T-helper 1 cell treated with Interleukin-12 subunit alpha and Interleukin-12 subunit beta and Interleukin-4 antibody, amounts not matched to agents 30 μg/mL and 1 μg/mL, for 36 hours (primary cell): ENCODE measurements around the gene EDNRA.
"Not testable (repeated sequence)": the region's sequence is repeated elsewhere in the genome, so short reads cannot be mapped to it uniquely, and the experiment has no call there.

ENCODE experiments used
- H3K27ac Mint-ChIP-seq: one replicate; pipeline ENCODE4 v1.8.0; 2021; ENCODE audit warnings: mild to moderate bottlenecking, mixed read lengths
- H3K27me3 Mint-ChIP-seq: one replicate; pipeline ENCODE4 v1.8.0; 2021; ENCODE audit warnings: low read depth, mixed read lengths
- H3K36me3 Mint-ChIP-seq: one replicate; pipeline ENCODE4 v1.8.0; 2021; ENCODE audit warnings: low read depth, mixed read lengths
- H3K4me1 Mint-ChIP-seq: one replicate; pipeline ENCODE4 v1.8.0; 2021; ENCODE audit warnings: low read depth, mixed read lengths
- H3K4me3 Mint-ChIP-seq: one replicate; pipeline ENCODE4 v1.8.0; 2021; ENCODE audit warnings: mild to moderate bottlenecking, moderate library complexity, mixed read lengths
- H3K9me3 Mint-ChIP-seq: one replicate; pipeline ENCODE4 v1.8.0; 2021; ENCODE audit warnings: mixed read lengths

EDNRA gene

DNA sequence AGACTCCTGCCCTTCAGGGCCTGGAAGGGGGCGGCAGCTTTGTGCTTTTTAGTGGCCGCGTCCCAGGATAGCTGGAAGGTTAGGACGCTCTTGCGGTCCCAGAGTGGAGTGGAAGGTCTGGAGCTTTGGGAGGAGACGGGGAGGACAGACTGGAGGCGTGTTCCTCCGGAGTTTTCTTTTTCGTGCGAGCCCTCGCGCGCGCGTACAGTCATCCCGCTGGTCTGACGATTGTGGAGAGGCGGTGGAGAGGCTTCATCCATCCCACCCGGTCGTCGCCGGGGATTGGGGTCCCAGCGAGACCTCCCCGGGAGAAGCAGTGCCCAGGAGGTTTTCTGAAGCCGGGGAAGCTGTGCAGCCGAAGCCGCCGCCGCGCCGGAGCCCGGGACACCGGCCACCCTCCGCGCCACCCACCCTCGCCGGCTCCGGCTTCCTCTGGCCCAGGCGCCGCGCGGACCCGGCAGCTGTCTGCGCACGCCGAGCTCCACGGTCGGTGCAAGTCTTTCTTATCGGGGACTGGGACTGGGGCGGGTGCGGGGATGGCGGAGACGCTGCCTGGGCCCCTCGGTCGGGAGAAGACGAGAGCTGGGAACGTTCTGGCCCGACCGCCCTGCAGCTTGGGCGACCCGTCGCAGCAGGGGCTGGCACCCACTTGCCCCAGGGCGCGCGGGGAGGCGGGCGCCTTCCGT, at the start of gene EDNRA:
Gene EDNRA, plus strand, starts transcription at position 207 of the 686 bp plus-strand sequence. CDS start 4,585 bp downstream, outside the sequence.
- Mint-ChIP-seq H3K27ac (no peak within 1 kb of the TSS), H3K4me3 (no peak within 1 kb of the TSS), H3K36me3 (no peaks in the 10 kb centered on the region), H3K4me1 (no peaks in the 10 kb centered on the region), H3K27me3 (peaks cover 17% of the 10 kb centered on the region), H3K9me3 (no peaks in the 10 kb centered on the region)

DNA sequence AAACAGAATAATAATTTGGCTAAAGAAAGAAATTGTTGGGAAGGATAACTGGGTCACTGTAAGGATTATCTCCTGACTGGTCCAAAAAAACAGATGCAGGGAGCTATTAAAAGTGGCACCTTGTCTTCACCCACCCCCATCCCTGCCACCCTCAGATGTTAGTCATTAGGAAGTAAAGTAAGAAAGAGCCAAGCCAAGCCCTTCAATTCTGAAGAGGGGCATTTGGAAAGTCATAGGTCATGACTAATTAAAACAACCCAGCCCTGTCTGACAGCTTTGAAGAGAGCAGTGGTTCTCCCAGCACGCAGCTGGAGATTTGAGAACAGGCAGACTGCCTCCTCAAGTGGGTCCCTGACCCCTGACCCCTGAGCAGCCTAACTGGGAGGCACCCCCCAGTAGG, 46.5 kb upstream of the EDNRA start:
- H3K27me3 Mint-ChIP-seq, H3K27ac Mint-ChIP-seq, H3K36me3 Mint-ChIP-seq, H3K9me3 Mint-ChIP-seq, H3K4me3 Mint-ChIP-seq, H3K4me1 Mint-ChIP-seq: not testable (repeated sequence)

DNA sequence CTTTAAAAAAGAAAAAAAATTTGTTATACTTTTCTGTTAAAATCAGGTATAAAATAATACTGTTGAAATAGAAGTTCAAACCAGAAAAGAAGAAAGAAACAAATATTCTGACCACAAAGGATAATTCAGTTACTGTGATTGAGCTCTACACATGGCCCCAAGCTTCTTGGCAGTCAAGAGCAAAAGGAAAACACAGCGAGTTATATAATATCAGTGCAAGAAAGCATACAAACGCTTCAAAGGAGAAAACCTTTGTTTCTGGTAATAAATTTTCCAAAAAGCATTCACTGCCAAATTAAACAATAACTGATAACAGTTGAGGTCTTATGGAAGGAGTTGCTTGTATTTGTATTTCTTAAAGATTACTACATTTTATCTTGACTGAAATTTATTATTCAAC, 40.5 kb upstream of the EDNRA start:
- H3K4me3 Mint-ChIP-seq, result no peak overlapping the region

DNA sequence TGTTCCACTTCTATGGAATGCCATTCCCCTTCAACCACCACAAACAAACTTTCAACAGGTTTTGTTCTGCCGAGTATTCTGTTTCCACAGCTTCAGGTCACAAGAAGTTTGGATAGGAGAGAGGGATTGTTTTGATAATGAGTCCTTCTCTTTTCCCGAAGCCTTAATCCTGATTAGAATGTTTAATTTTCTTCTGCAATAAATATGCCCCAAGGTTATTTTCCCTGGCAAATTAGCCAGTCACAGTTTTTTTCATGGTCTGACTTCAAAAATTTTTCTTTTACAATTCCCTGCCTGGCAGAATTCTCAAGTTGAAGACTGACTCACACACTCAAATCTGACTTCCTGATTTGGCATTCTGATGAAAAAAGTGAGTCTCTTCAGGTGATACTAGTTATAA, 33.1 kb upstream of the EDNRA start:
- Mint-ChIP-seq H3K9me3 (no peaks in the 10 kb centered on the region), H3K4me1 (no peaks in the 10 kb centered on the region), H3K27ac (no peak overlapping the region), H3K27me3 (no peaks in the 10 kb centered on the region), H3K36me3 (no peaks in the 10 kb centered on the region), H3K4me3 (no peak overlapping the region)

More for the DNA sequence above, 40.5 kb upstream of the EDNRA start:
- no peak overlapping the region for H3K27ac Mint-ChIP-seq
- H3K4me1 Mint-ChIP-seq, result no peaks in the 10 kb centered on the region
- no peaks in the 10 kb centered on the region for H3K9me3 Mint-ChIP-seq
- no peaks in the 10 kb centered on the region for H3K27me3 Mint-ChIP-seq
- no peaks in the 10 kb centered on the region for H3K36me3 Mint-ChIP-seq

DNA sequence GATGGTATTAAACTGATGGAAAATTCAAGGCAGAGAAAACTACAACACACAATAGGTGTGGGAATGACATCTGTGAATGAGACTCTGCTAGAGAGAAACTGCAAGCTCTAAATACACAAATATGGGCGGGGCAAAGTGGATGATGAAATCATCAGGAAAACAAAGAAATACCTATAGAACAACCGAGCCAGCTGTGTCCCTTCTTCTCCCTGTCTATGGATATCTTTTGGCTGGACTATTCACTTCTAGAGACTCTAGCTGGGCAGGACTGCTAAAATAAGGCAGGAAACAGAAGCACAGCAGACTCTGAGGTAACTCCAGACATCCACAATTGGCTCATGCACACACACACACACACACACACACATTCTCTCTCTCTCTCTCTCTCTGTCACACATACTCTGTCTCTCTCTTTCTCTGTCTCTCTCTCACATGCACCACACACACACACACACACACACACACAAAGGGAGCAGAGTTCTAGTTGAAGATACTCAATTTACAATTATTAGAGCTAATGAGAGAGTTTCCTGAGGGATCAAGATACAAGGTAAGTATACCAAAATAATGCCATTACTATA, 27.2 kb upstream of the EDNRA start:
- H3K36me3 Mint-ChIP-seq, result no peaks in the 10 kb centered on the region
- H3K27ac Mint-ChIP-seq, result no peak overlapping the region

DNA sequence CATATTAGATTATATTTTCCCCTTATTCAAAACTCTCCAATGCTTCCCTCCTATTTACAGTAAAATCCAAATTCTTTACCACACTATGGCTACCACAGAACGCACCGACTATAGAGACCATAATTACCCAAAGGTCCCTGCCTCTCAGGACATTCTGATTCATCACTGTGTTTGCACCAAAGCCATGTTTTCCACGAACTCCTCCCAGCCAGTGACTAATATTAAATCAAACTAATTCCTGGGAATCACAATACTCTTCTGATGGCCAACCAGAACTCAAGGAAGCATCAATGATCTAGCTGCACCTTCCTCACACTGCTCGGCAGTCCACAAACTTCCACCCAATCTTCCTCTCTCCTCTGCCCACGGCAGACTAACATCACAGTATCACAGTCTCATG, 24.2 kb upstream of the EDNRA start:
- no peaks in the 10 kb centered on the region for H3K9me3 Mint-ChIP-seq
- no peaks in the 10 kb centered on the region for H3K27me3 Mint-ChIP-seq
- no peaks in the 10 kb centered on the region for H3K4me1 Mint-ChIP-seq
- H3K27ac Mint-ChIP-seq, result no peak overlapping the region
- no peak overlapping the region for H3K4me3 Mint-ChIP-seq
- no peaks in the 10 kb centered on the region for H3K36me3 Mint-ChIP-seq

More for the DNA sequence above, 27.2 kb upstream of the EDNRA start:
- no peaks in the 10 kb centered on the region for H3K9me3 Mint-ChIP-seq
- no peaks in the 10 kb centered on the region for H3K27me3 Mint-ChIP-seq
- H3K4me1 Mint-ChIP-seq, result no peaks in the 10 kb centered on the region
- no peak overlapping the region for H3K4me3 Mint-ChIP-seq

DNA sequence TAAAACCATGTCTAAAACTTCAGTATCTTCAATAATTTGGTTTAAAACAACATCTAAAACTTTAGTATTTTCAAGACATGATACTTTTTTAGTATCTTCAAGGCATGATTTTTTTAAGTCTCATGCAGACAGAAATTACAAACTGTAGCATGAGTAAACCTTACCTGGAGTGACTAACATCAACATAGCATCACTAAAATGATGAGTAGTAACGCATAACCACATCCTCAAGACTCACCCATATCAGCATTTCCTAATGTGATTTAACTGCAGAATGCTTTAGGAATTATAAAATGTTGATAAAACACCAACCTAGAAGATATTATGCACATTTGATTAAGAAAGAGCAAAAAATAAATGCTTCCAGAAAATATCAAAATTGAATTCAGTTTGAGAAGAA, 19.7 kb upstream of the EDNRA start:
- Mint-ChIP-seq H3K9me3 (no peaks in the 10 kb centered on the region), H3K4me1 (no peaks in the 10 kb centered on the region), H3K27me3 (no peaks in the 10 kb centered on the region), H3K4me3 (no peak overlapping the region), H3K27ac (no peak overlapping the region), H3K36me3 (no peaks in the 10 kb centered on the region)

DNA sequence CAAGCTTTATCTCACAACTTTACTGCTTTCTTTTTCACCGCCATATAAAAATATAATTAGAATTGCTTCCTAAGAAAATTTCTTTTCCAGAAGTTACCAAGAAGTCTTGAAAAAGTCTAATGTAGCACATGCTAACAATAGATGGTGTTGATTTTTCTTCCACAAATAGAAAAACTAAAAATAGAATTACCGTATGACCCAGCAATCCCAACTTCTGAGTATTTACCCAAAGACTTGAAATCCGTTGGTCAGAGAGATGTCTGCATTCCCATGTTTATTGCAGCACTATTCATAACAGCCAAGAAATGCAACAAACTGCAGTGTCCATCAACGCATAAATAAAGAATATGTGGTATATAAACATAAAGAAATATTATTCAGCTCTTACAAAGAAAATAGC, 17.8 kb upstream of the EDNRA start:
- Mint-ChIP-seq H3K4me1 (no peaks in the 10 kb centered on the region), H3K4me3 (no peak overlapping the region), H3K36me3 (no peaks in the 10 kb centered on the region), H3K27ac (no peak overlapping the region), H3K27me3 (no peaks in the 10 kb centered on the region), H3K9me3 (no peaks in the 10 kb centered on the region)

DNA sequence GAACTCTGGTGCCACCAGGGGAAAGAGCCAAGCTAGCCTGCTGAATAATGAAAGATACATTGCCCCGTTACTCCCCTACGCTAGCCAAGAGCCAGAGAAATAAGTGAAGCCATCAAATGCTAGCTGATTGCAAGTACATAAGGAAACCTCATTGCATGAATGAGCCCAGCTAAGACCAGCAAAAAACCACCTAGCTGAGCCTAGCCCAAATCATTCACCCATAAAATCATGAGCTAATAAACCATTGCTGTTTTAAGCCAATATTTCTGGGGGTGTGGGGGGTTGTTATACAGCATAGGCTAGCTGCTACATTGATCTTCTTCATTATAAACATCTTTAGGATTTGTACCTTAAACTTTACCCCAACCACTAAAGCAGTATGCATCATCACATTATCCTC, 15.4 kb upstream of the EDNRA start:
- Mint-ChIP-seq H3K9me3 (no peaks in the 10 kb centered on the region), H3K4me1 (no peaks in the 10 kb centered on the region), H3K36me3 (no peaks in the 10 kb centered on the region), H3K27me3 (no peaks in the 10 kb centered on the region), H3K27ac (no peak overlapping the region), H3K4me3 (no peak overlapping the region)

DNA sequence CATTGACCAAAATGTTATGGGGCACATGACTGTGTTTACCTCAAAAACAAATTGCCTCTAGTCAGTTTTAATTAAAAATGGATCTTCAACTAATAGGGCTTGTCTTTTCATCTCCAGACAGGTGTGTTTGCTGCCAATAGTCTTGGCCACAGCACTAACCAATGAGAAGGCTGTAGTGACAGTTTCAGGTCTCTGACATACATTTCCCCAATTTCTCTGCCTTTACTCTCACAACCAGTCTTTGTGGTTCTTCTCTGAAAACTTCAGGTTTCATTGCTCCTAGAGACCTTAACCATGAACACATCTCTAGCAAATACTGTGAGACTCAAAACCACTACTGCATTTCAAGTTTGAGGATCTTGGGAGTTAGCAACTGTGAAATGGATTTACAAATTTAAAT, 3.5 kb upstream of the EDNRA start:
- H3K27me3 Mint-ChIP-seq, result peaks cover 15% of the 10 kb centered on the region
- no peak overlapping the region for H3K27ac Mint-ChIP-seq
- no peaks in the 10 kb centered on the region for H3K36me3 Mint-ChIP-seq
- no peak overlapping the region for H3K4me3 Mint-ChIP-seq
- H3K9me3 Mint-ChIP-seq, result no peaks in the 10 kb centered on the region
- H3K4me1 Mint-ChIP-seq, result no peaks in the 10 kb centered on the region

DNA sequence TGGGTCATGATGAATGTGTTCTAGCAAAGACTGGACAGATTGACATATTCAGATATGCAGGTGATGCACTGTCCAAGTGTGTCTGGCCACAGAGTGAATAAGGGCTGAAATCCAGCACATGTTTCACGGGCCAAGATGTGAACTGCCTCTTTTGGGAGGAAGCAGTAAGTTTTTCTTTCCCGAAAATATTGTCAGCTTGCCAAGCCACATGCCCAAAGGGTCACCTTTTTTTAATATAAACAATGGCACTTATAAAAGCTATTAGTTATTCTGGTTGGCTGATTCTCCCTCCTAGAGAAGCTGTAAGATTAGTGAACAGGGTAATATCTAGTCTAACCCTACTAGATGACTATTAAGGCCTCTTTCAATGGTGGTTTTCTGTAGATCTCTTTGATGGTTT, 1.5 kb upstream of the EDNRA start:
- H3K4me1 Mint-ChIP-seq, result no peaks in the 10 kb centered on the region
- no peak overlapping the region for H3K4me3 Mint-ChIP-seq
- H3K27ac Mint-ChIP-seq, result no peak overlapping the region
- peaks cover 17% of the 10 kb centered on the region for H3K27me3 Mint-ChIP-seq
- H3K36me3 Mint-ChIP-seq, result no peaks in the 10 kb centered on the region
- H3K9me3 Mint-ChIP-seq, result no peaks in the 10 kb centered on the region

DNA sequence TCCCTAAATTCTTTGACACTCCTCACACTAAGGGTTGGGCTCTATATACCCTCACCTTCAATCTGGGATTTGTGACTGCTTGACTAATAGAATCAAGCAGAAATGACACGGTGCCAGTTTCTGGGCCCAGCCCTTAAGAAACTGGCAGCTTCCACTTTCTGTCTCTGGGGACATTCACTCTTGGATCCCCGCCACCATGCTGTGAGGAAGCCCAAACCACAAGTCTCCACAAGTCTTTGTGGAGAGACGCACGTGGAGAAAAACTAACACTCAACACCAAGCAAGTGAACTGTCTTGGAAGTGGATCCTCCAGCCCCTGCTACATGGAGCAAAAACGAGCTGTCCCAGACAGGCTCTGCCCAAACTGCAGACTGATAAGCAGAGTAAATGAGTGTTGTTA, 1.1 kb upstream of the EDNRA start:
- Mint-ChIP-seq H3K9me3 (no peaks in the 10 kb centered on the region), H3K27me3 (peaks cover 17% of the 10 kb centered on the region), H3K36me3 (no peaks in the 10 kb centered on the region), H3K4me1 (no peaks in the 10 kb centered on the region), H3K27ac (no peak overlapping the region), H3K4me3 (no peak overlapping the region)

DNA sequence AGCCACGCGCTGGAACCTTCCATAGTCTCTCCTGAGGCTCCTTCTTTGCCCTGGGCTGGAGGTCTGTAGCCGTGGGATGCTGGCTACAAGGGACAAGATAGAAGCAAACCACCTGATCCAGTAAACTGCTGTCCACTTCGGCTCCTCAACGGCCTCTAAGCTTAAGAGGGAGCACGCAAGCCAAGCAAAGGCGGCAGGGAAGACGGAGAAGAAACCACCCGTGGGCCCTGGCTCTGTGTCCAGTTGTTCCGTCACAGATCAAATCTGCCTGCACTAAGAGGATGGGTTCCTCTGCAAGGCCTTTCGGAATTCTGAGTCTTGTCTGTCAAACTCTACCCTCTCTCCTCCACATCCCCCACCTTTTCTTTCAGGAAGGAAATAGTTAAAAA, 401 bp upstream of the EDNRA start:
- Mint-ChIP-seq H3K4me3 (no peak overlapping the region), H3K9me3 (no peaks in the 10 kb centered on the region), H3K27me3 (peaks cover 17% of the 10 kb centered on the region), H3K36me3 (no peaks in the 10 kb centered on the region), H3K4me1 (no peaks in the 10 kb centered on the region), H3K27ac (no peak overlapping the region)

DNA sequence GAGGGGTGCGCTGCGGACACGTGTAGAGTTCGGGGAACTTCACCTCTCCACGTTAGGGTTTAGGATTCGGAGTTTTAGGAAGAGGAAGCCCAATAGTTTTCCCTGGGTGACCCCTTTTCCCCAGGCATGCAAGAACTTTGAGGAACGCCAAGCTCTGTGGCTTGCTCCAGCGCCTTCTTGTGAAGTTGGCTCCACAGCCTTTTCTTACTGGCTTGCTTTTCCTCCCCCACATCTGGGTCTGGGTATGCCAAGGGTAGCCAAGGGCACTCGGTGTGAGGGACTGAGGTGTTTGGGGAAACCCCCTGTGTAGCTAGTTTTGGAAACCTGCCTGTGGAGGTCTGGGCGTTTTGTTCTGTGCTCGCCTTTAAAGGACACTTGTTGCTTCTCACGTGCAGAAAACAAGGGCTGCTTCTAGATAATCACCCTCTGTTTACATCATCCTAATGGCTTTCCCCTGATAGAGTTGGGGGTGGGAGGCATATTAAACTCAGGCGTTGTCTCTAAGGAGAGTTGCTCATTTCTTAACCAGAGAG, 746 bp downstream of the EDNRA start:
- no peaks in the 10 kb centered on the region for H3K36me3 Mint-ChIP-seq
- peaks cover 17% of the 10 kb centered on the region for H3K27me3 Mint-ChIP-seq
- H3K4me3 Mint-ChIP-seq, result no peak overlapping the region
- no peak overlapping the region for H3K27ac Mint-ChIP-seq
- no peaks in the 10 kb centered on the region for H3K4me1 Mint-ChIP-seq
- no peaks in the 10 kb centered on the region for H3K9me3 Mint-ChIP-seq

DNA sequence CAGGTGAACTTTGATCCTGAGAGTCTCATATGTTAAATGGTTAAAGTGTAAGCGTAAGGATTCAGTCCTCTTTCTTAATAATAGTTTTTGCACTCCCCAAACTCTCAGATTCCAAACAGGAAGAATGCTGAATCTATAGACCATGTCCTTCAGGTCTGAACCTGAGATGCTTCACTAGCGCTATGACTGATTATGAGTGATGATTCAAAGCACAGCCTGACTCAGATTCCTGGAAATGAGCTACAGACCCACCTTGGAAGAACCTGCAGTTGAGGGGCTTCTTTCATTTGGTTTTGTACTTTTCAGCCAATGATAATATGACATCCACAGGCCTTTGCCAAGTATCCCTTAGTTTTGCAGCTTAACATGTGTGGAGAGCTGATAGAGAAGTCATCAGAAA, 1.4 kb downstream of the EDNRA start:
- Mint-ChIP-seq H3K27ac (no peak overlapping the region), H3K4me1 (no peaks in the 10 kb centered on the region), H3K27me3 (peaks cover 17% of the 10 kb centered on the region), H3K4me3 (no peak overlapping the region), H3K9me3 (no peaks in the 10 kb centered on the region), H3K36me3 (no peaks in the 10 kb centered on the region)
